Uterus (tissue), 2 donors: Measurements from ENCODE around the gene AMER3.

Experiments used
- POLR2A ChIP-seq, 2 donors: fragments of 450-650 bp; IDR thresholded peaks; one replicate each; pipeline ENCODE4 v1.6.1; 2016; ENCODE audit warnings: antibody characterized with exemption in 2 of 2, mild to moderate bottlenecking in 1 of 2, moderate library complexity in 1 of 2
- TF ChIP-seq, protein P1 (sequence below), 4 experiments: fragments of 200-600 bp in 2 of 4; fragments of 450-650 bp in 2 of 4; sonication (generic) in 2 of 4; IDR thresholded peaks; one replicate each; pipeline ENCODE4 v1.5.1; 2016 to 2019; ENCODE audit warnings: antibody characterized with exemption in 4 of 4, mild to moderate bottlenecking in 2 of 4, moderate library complexity in 1 of 4

DNA sequence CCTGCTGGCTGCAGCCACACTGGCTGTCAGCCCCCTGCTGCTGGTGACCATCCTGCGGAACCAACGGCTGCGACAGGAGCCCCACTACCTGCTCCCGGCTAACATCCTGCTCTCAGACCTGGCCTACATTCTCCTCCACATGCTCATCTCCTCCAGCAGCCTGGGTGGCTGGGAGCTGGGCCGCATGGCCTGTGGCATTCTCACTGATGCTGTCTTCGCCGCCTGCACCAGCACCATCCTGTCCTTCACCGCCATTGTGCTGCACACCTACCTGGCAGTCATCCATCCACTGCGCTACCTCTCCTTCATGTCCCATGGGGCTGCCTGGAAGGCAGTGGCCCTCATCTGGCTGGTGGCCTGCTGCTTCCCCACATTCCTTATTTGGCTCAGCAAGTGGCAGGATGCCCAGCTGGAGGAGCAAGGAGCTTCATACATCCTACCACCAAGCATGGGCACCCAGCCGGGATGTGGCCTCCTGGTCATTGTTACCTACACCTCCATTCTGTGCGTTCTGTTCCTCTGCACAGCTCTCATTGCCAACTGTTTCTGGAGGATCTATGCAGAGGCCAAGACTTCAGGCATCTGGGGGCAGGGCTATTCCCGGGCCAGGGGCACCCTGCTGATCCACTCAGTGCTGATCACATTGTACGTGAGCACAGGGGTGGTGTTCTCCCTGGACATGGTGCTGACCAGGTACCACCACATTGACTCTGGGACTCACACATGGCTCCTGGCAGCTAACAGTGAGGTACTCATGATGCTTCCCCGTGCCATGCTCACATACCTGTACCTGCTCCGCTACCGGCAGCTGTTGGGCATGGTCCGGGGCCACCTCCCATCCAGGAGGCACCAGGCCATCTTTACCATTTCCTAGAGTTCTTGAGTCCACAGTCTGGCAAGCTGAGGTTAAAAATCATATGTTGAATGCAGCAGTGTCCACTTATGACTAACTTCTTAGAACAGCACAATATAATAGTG is 25.7 kb upstream of the AMER3 start:
- TF ChIP-seq, protein P1, sequence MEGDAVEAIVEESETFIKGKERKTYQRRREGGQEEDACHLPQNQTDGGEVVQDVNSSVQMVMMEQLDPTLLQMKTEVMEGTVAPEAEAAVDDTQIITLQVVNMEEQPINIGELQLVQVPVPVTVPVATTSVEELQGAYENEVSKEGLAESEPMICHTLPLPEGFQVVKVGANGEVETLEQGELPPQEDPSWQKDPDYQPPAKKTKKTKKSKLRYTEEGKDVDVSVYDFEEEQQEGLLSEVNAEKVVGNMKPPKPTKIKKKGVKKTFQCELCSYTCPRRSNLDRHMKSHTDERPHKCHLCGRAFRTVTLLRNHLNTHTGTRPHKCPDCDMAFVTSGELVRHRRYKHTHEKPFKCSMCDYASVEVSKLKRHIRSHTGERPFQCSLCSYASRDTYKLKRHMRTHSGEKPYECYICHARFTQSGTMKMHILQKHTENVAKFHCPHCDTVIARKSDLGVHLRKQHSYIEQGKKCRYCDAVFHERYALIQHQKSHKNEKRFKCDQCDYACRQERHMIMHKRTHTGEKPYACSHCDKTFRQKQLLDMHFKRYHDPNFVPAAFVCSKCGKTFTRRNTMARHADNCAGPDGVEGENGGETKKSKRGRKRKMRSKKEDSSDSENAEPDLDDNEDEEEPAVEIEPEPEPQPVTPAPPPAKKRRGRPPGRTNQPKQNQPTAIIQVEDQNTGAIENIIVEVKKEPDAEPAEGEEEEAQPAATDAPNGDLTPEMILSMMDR (IDR thresholded peaks at IDR 0.05): no peak
- no peak for TF ChIP-seq POLR2A (IDR thresholded peaks at IDR 0.05)
